H1 (cell line): Measurements from ENCODE around the gene VEGFC. TPM values are rescaled to one million over a fixed set of nuclear protein-coding genes. Genes with fewer than 3 reads are reported as not detected.

Experiments
- TAF1 ChIP-seq: IDR thresholded peaks from 2 replicates; pipeline ENCODE4 v1.6.1; 2011; ENCODE audit warnings: mild to moderate bottlenecking, low read depth, low read length
- ZNF274 ChIP-seq: IDR thresholded peaks from 2 replicates; pipeline ENCODE4 v1.7.0; 2012; ENCODE audit warnings: low read length, borderline replicate concordance; ENCODE audit errors: extremely low read depth
- polyA plus RNA-seq, 7 experiments: library from polyadenylated mRNA; depleted of rRNA in 3 of 7; stranded (reverse) in 5 of 7; unstranded in 2 of 7; fragments of >200 nt in 5 of 7; fragments of 200-250 nt in 2 of 7; gene quantifications; 1 replicate in 5 of 7; 2 replicates in 1 of 7; 4 replicates in 1 of 7; pipeline versions ENCODE4 v1.2.1 to v1.2.3, GENCODE V29; 2011 to 2013; ENCODE audit warnings: missing spikeins in 2 of 7, mixed read lengths in 2 of 7
- total RNA-seq: library from RNA; stranded (reverse); fragmentation: NEBNext Ultra II Directional; extraction: Animal tissue kit (Norgen Biotek cat#: 25700); gene quantifications from 2 replicates; pipeline ENCODE4 v1.2.1, GENCODE V29; 2021

The VEGFC gene
- total and polyA plus RNA-seq, 2 of the 8 experiments (the other 6 are each of a cell fraction or from before 2014, with no cell fraction given): 0.53 to 1.4 TPM

GRCh38 chr4:176741253-176741652 lies 51.5 kb downstream of the VEGFC start (continued):
- TF ChIP-seq ZNF274 (no peak), TAF1 (no peak)
